Retinal pigment epithelial cell (primary cell): ENCODE data around the gene SAMD8.
A peak's percentile ranks its signal among the peaks of the same experiment; 100 is the strongest.
"Not testable (repeated sequence)": the region's sequence is repeated elsewhere in the genome, so short reads cannot be mapped to it uniquely, and the experiment has no call there.

ENCODE experiments used
- DNase-seq: peaks from one replicate; pipeline ENCODE4 v3.0.0-alpha.2; 2010; ENCODE audit warnings: low read depth
- H3K4me3 ChIP-seq: 2 replicates; pipeline ENCODE4 v1.5.1; 2011; ENCODE audit warnings: mild to moderate bottlenecking, low read length, control low read depth, moderate library complexity
- TF ChIP-seq, protein P1 (sequence below): conservative IDR thresholded peaks from 2 replicates; pipeline ENCODE4 v1.5.1; 2011; ENCODE audit warnings: low read depth, low read length, control low read depth, inconsistent platforms

SAMD8 gene

DNA sequence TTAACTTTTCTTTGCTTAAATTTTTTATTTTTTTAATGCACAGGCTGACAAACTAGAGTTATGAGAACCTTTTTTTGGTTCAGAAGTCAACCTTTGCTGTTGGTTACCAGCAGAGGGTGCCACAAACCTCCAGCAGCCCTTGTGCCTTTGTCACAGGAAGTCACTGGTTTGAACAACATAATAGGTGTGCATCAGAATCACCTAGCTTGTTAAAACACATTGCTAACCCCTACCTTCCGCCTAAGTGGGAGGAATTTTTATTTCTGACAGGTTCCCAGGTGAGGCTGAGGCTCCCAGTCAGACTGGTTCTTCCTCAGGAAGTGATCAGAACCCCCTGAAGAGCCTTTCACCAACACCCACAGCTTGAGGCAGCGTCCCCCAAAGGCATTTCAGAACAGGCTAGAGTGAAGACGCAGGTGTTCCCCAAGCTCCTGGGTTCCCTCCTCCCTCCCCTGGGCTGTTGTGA is 76.5 kb downstream of the SAMD8 start:
- TF ChIP-seq, protein P1, sequence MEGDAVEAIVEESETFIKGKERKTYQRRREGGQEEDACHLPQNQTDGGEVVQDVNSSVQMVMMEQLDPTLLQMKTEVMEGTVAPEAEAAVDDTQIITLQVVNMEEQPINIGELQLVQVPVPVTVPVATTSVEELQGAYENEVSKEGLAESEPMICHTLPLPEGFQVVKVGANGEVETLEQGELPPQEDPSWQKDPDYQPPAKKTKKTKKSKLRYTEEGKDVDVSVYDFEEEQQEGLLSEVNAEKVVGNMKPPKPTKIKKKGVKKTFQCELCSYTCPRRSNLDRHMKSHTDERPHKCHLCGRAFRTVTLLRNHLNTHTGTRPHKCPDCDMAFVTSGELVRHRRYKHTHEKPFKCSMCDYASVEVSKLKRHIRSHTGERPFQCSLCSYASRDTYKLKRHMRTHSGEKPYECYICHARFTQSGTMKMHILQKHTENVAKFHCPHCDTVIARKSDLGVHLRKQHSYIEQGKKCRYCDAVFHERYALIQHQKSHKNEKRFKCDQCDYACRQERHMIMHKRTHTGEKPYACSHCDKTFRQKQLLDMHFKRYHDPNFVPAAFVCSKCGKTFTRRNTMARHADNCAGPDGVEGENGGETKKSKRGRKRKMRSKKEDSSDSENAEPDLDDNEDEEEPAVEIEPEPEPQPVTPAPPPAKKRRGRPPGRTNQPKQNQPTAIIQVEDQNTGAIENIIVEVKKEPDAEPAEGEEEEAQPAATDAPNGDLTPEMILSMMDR, result peak; percentile 91
- peak; percentile 20 for DNase-seq
- no peak overlapping the region for H3K4me3 ChIP-seq

DNA sequence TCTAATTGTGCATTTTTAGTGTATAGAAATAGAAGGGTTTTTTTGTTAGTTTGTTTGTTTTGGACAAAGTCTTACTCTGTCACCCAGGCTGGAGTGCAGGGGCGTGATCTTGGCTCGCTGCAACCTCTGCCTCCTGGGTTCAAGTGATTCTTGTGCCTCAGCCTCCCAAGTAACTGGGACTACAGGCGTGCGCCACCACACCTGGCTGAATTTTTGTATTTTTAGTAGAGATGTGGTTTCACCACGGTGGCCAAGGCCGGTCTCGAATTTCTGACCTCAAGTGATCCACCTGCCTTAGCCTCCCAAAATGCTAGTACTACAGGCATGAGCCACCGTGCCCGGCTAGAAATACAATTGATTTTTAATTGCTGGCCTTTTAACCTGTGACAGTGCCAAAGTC is 77.1 kb downstream of the SAMD8 start:
- not testable (repeated sequence) for DNase-seq, H3K4me3 ChIP-seq

DNA sequence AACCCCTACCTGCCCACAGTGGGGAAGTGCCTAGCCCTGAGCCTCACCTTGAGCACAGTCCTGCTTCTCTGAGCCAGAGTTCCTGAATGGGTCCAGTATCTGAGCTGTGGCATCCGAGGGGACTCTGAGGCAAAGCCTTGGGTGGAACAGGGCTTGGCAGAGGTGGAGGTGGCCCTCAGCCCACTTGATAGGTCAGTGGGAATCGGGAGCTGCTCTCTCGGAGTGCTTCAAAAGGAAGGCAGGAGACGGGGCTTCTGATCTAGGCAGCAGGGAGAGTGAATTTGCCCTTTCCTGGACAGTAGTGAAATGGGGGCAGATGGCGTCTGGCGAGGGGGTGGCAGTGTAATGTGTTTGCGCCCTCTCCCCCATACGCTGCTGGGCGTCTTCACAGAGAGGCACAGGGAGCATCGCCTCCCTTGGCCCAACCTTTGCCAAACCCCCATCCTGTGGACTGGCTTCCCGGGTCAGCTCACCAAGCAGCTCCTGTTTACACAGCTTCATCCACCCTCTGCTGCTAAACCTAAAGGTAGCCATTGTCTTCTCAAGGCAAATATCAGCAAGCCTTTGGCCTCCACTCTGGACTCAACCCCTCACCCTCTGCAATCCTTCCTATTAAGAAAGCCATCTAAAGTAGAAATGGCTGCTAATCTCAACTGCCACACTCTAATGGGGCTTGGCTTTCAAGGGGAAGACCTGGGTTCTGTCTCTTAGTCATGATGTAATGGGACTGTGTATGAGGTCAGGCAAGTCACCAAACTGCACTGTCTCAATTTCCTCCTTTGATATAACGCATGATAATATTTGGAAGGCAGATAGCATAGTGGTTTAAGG is 78.0 kb downstream of the SAMD8 start:
- TF ChIP-seq, protein P1, result no peak
- H3K4me3 ChIP-seq, result no peak overlapping the region
- DNase-seq, result no peak

DNA sequence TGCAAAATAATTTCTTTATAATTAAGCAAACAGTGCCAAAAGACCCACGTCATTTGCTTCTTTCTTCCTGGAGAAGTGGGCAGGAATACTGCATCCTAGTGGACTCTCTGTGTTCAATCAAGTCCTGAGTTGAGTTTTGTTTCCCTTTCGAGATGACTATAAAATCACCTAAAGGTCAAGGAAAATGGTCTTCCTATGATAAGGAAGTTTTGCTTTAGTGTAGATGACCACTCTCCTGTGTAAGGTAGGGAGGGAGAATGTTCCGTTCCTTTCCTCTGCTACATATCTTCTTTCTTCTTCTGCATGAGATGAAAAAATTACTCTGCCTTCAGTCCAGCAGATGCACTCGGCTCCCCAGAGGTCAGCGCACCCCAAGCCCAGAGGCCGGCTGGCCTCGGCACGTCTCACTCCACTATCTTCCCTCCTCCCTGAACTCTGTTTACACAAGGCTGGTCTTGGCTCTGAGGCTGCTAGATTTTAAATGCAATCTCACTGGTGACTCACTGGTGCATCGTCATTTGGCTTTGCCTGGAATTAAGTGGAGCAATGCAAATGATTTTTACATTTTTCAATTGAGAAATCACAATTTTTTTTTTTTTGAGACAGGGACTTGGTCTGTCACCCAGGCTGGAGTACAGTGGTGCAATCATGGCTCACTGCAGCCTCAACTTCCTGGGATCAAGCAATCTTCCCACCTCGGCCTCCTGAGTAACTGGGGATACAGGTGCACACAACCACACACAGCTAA is 80.5 kb downstream of the SAMD8 start:
- TF ChIP-seq, protein P1, result no peak
- peak; percentile 42 for DNase-seq
- H3K4me3 ChIP-seq, result no peak overlapping the region

DNA sequence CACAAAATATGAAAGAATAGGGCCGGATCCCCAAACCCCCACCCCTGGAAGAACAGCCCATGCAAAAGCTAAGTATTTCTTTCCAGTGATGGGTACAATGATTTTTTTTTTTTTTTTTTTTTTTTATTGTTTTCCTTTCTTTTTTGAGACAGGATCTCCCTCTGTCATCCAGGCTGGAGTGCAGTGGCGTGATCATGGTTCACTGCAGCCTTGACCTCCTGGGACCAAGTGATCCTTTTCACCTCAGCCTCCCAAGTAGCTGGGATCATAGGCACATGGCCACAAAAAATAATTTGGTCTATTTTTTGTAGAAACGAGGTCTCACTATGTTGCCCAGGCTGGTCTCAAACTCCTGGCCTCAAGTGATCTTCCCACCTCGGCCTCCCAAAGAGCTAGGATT is 83.2 kb downstream of the SAMD8 start:
- not testable (repeated sequence) for DNase-seq, H3K4me3 ChIP-seq

DNA sequence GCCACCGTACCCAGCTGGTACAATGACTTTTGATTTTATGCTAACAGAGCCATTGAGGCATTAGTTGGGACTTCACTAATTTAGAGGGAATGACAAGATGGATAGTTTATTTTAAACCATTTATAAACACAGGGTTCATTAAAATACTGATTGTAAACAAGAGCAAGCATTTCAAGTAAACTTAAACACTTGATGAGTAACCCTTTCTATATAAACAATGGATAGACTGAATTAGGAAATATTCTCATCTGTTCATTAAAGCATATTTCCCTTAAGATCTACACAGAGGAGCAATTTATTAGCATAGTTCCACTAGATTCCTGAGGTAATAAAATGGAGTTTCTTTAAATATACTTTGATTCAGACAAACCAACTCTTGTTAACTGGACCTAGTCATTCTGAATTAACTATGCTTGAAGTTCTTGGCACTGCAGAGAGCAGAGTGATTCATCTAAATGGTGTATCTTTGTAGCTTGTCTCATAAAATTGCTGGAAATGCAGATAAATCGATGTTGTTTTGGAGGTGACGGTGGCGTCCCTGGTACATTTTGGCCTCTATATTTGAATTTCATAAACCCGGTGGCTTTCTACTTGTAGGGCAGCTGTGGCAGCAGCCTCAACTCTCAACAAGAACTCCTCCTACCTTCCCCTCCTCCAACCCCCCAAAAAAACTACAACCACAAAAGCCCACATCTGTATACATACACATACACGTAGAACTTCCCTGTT is 83.7 kb downstream of the SAMD8 start:
- no peak overlapping the region for H3K4me3 ChIP-seq
- TF ChIP-seq, protein P1, result no peak
- DNase-seq, result peak; percentile 31

DNA sequence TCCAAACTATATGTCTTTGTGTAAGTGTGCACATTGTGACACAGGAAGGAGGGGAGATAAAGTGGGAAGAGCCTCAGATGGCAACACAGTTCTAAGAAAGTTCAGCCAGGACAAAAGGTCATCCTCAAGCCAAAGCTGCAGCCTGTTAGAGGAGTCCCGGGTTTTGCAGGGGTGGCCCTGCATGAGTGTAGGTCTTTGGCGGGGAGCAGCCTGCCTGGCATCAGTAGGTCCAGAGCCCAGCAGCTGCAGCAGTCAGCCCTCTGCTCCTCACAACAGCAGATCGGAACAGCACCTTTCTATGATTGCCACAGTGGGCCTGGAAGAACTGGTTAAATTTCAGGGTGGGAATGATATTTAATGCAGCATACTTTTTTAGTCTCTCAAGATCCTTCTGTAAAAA is 85.6 kb downstream of the SAMD8 start:
- TF ChIP-seq, protein P1, result no peak
- no peak for DNase-seq
- no peak overlapping the region for H3K4me3 ChIP-seq
